HCT116 (cell line): ENCODE results near the gene COTL1. TPM values are rescaled to one million over a fixed set of nuclear protein-coding genes. Genes with fewer than 3 reads are reported as not detected.

ENCODE experiments used
- ATAC-seq: fragments of 200-7000 bp; cut with Tn5 transposase; 2 replicates; pipeline ENCODE4 v1.9.1; 2020; ENCODE audit warnings: mild to moderate bottlenecking, moderate library complexity
- BruUV-seq: library from RNA; stranded (reverse); fragments of 400-500 nt; replicated peaks from 2 replicates; lab custom pipeline; 2021; lab: Mats Ljungman, UMichigan
- CTCF ChIA-PET: fragments of 300-600 bp; sonication (Branson Sonifier 250); formaldehyde crosslinking; loops from one replicate; lab custom pipeline; 2021; ENCODE audit warnings: antibody characterized with exemption; lab: Charles Lee
- POLR2A ChIA-PET: fragments of 300-600, 350-600 bp; sonication (Branson Sonifier 250); formaldehyde crosslinking; loops from one replicate; lab custom pipeline; 2021; ENCODE audit warnings: antibody characterized with exemption; lab: Charles Lee
- RAD21 ChIA-PET, 2 experiments: fragments of 300-600 bp; sonication (Branson Sonifier 250); formaldehyde crosslinking; loops; one replicate each; lab custom pipeline; 2023; ENCODE audit warnings: low total read pairs in 2 of 2; ENCODE audit not compliant: uncharacterized antibody in 2 of 2, unreplicated experiment in 2 of 2, low non-redundant PET in 1 of 2; lab: Charles Lee
- DNase-seq: peaks from one replicate; pipeline ENCODE4 v3.0.0-alpha.2; 2010; ENCODE audit warnings: low read depth, low spot score
- H2AFZ ChIP-seq: fragments of 200-600 bp; shearing (Covaris generic), sonication (generic); 2 replicates; pipeline ENCODE4 v1.6.1; 2017; ENCODE audit warnings: low read depth, mixed run types, mixed read lengths, antibody characterized with exemption, low read length; ENCODE audit not compliant: poor library complexity, severe bottlenecking
- H3K27ac ChIP-seq: 2 replicates; pipeline ENCODE4 v1.5.1; 2012; ENCODE audit warnings: low read depth, low read length
- H3K27me3 ChIP-seq: fragments of 200-600 bp; sonication (generic); 2 replicates; pipeline ENCODE4 v1.6.1; 2016; ENCODE audit warnings: mixed run types, low read length, mixed read lengths; ENCODE audit not compliant: insufficient read depth
- H3K36me3 ChIP-seq, 2 experiments: fragments of 200-500 bp in 1 of 2; fragments of 200-600 bp in 1 of 2; sonication (Bioruptor generic) in 1 of 2; sonication (generic) in 1 of 2; 2 replicates each; pipeline versions ENCODE4 v1.5.1 to v1.6.1; 2014 to 2016; ENCODE audit warnings: low read length in 2 of 2, inconsistent platforms in 1 of 2, mixed read lengths in 1 of 2, mixed run types in 1 of 2; ENCODE audit not compliant: insufficient read depth in 2 of 2, control insufficient read depth in 1 of 2
- H3K4me1 ChIP-seq, 2 experiments: fragments of 200-600 bp in 1 of 2; sonication (generic) in 1 of 2; 2 replicates each; pipeline versions ENCODE4 v1.5.1 to v1.6.1; 2012 to 2017; ENCODE audit warnings: low read length in 2 of 2, inconsistent platforms in 1 of 2, mild to moderate bottlenecking in 1 of 2, mixed read lengths in 1 of 2, mixed run types in 1 of 2, moderate library complexity in 1 of 2; ENCODE audit not compliant: insufficient read depth in 2 of 2, control insufficient read depth in 1 of 2
- H3K4me2 ChIP-seq: fragments of 200-600 bp; sonication (generic); 2 replicates; pipeline ENCODE4 v1.6.1; 2017; ENCODE audit warnings: mixed run types, low read length, mixed read lengths
- H3K4me3 ChIP-seq, 2 experiments: fragments of 200-600 bp in 1 of 2; sonication (generic) in 1 of 2; replicated peaks in 1 of 2; 2 replicates each; pipeline ENCODE4 v1.5.1; 2011 to 2016; ENCODE audit warnings: low read length in 2 of 2, control low read depth in 1 of 2, low read depth in 1 of 2, mild to moderate bottlenecking in 1 of 2, mixed read lengths in 1 of 2, mixed run types in 1 of 2
- H3K79me2 ChIP-seq: fragments of 200-600 bp; sonication (generic); 2 replicates; pipeline ENCODE4 v1.6.1; 2017; ENCODE audit warnings: mild to moderate bottlenecking, mixed run types, low read length, moderate library complexity, mixed read lengths; ENCODE audit not compliant: insufficient read depth
- H3K9ac ChIP-seq: fragments of 200-600 bp; sonication (generic); 2 replicates; pipeline ENCODE4 v1.6.1; 2016; ENCODE audit warnings: low read length, mixed read lengths
- H3K9me2 ChIP-seq: fragments of 200-600 bp; sonication (generic), shearing (Covaris generic); 2 replicates; pipeline ENCODE4 v1.6.1; 2017; ENCODE audit warnings: mixed run types, mild to moderate bottlenecking, moderate library complexity; ENCODE audit not compliant: insufficient read depth
- H3K9me3 ChIP-seq, 2 experiments: fragments of 200-500 bp in 1 of 2; fragments of 200-600 bp in 1 of 2; sonication (Bioruptor generic) in 1 of 2; sonication (generic) in 1 of 2; 2 replicates each; pipeline ENCODE4 v1.6.1; 2014 to 2017; ENCODE audit warnings: low read length in 2 of 2, mixed read lengths in 2 of 2, inconsistent platforms in 1 of 2, low read depth in 1 of 2, mild to moderate bottlenecking in 1 of 2, mixed run types in 1 of 2, moderate library complexity in 1 of 2; ENCODE audit not compliant: control insufficient read depth in 1 of 2, insufficient read depth in 1 of 2
- H4K20me1 ChIP-seq: fragments of 200-600 bp; sonication (generic), shearing (Covaris generic); 2 replicates; pipeline ENCODE4 v1.6.1; 2017; ENCODE audit warnings: mixed run types, mild to moderate bottlenecking, moderate library complexity; ENCODE audit not compliant: insufficient read depth
- CEBPB ChIP-seq: IDR thresholded peaks from 2 replicates; pipeline ENCODE4 v1.6.1; 2012; ENCODE audit warnings: low read depth
- ELF1 ChIP-seq: IDR thresholded peaks from 2 replicates; pipeline ENCODE4 v1.6.1; 2012; ENCODE audit warnings: low read depth, borderline replicate concordance
- EZH2 ChIP-seq: fragments of 200-600 bp; sonication (generic); IDR thresholded peaks from 2 replicates; pipeline ENCODE4 v1.6.1; 2017; ENCODE audit warnings: antibody characterized with exemption, mixed run types
- JUND ChIP-seq: IDR thresholded peaks from 2 replicates; pipeline ENCODE4 v1.6.1; 2012
- POLR2AphosphoS5 ChIP-seq: IDR thresholded peaks from 2 replicates; pipeline ENCODE4 v1.6.1; 2011; ENCODE audit warnings: mild to moderate bottlenecking, low read depth, low read length, moderate library complexity
- SIN3A ChIP-seq: IDR thresholded peaks from 2 replicates; pipeline ENCODE4 v1.6.1; 2012; ENCODE audit warnings: low read depth
- YY1 ChIP-seq: IDR thresholded peaks from 2 replicates; pipeline ENCODE4 v1.6.1; 2011; ENCODE audit warnings: low read length, low read depth, moderate library complexity, mild to moderate bottlenecking; ENCODE audit not compliant: insufficient replicate concordance; ENCODE audit errors: extremely low read depth
- ZFX ChIP-seq: fragments of 450-650 bp; IDR thresholded peaks from 2 replicates; pipeline ENCODE4 v1.6.1; 2017
- ZNF274 ChIP-seq: fragments of 200-500 bp; sonication (Bioruptor generic); IDR thresholded peaks from 2 replicates; pipeline ENCODE4 v1.6.1; 2014; ENCODE audit warnings: mild to moderate bottlenecking, low read depth, low read length, inconsistent platforms
- intact Hi-C: fragments of 100-400 bp; cut with micrococcal nuclease; formaldehyde crosslinking; loops from 2 replicates; pipeline ENCODE4 v1.10.0; 2022
- total RNA-seq: library from RNA; stranded (reverse); gene quantifications from one replicate; pipeline ENCODE4 v1.2.1, GENCODE V29; 2021; ENCODE audit not compliant: unreplicated experiment
- TF ChIP-seq, protein P1 (sequence below), 3 experiments: fragments of 200-600 bp in 1 of 3; sonication (generic) in 1 of 3; IDR thresholded peaks in 2 of 3; conservative IDR thresholded peaks in 1 of 3; 2 replicates each; pipeline ENCODE4 v1.5.1; 2012 to 2017; ENCODE audit warnings: low read depth in 2 of 3, low read length in 2 of 3, antibody characterized with exemption in 1 of 3, borderline replicate concordance in 1 of 3, control low read depth in 1 of 3, mild to moderate bottlenecking in 1 of 3, mixed read lengths in 1 of 3, mixed run types in 1 of 3, moderate library complexity in 1 of 3; ENCODE audit not compliant: insufficient read depth in 1 of 3
- TF ChIP-seq, protein P2 (sequence below): IDR thresholded peaks from 2 replicates; pipeline ENCODE4 v1.6.1; 2012

COTL1 gene
- total RNA-seq, 1 experiment from 2014 or later = 276 TPM

DNA sequence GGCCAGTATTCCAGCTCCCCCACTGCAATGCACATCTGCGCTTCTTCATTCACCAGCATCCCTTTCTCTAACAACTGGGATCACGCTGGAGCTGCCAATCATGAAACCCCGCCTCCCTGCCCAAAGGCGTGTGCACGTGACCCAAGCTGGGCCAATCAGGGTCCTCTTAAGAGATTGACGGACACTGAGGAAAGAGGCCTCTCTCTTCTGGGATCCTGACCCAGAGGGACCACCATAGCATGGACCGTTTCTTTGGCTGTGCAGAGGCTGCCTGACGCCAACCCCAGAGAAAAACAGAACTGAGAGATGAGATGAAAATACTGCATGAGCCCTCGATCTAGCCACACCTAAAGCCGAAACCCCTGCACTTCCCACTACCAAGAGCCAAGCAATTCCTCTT, 32.0 kb downstream of the COTL1 start:
- CTCF ChIA-PET = interaction anchor here (0.6 kb wide), 1 partner anchor 12 kb away, joined by 4 read pairs; no protein-coding TSS in a partner anchor
- DNase-seq = peak; percentile 27
- peak; percentile 95 for ATAC-seq

DNA sequence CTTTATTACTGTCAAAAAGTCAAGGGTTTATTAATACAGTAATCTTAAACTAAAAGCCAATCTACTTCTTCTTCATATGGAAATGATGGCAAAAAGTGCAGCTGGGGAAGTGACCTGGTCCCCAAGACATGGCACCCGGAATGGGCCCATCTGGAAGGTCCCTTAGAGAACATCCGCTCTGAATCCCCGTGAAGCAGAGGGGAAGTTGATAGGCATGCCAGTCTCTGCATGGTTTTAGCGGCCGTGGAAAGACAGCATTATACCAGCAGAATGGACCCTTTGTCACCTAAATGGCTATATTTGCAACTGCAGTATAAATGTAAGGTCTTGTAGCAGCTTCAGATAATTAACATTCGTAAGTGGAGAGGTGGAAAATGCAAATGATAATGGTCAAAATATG, 32.4 kb downstream of the COTL1 start:
- POLR2A ChIA-PET = no interaction called here
- CTCF ChIA-PET = interaction anchor here (0.6 kb wide), 1 partner anchor 13 kb away, joined by 4 read pairs; no protein-coding TSS in a partner anchor
- Histone ChIP-seq H3K79me2 (peaks cover 42% of the 10 kb centered on the region; the same call in 1 of the 2 replicates), H3K27ac (no peak overlapping the region), H3K9me3 (no peaks in the 10 kb centered on the region), H3K4me1 (no peaks in the 10 kb centered on the region), H3K4me2 (no peak overlapping the region), H4K20me1 (peaks cover 10% of the 10 kb centered on the region; the same call in 1 of the 2 replicates), H3K36me3 (peaks cover 2 to 20% of the 10 kb centered on the region in 2 experiments; a peak in 1 of 4 replicates), H3K9ac (no peak overlapping the region), H3K9me2 (no peaks in the 10 kb centered on the region), H3K27me3 (no peaks in the 10 kb centered on the region), H2AFZ (no peak overlapping the region), H3K4me3 (no peak overlapping the region)
- RAD21 ChIA-PET = no interaction called here
- BruUV-seq = no TSS peak
- ATAC-seq (no peak), DNase-seq (no peak)
- intact Hi-C loops = no loop called here
- TF ChIP-seq YY1 (no peak), CEBPB (no peak), ZFX (no peak), SIN3A (no peak), POLR2AphosphoS5 (no peak), JUND (no peak), ELF1 (no peak)
- TF ChIP-seq, protein P1, sequence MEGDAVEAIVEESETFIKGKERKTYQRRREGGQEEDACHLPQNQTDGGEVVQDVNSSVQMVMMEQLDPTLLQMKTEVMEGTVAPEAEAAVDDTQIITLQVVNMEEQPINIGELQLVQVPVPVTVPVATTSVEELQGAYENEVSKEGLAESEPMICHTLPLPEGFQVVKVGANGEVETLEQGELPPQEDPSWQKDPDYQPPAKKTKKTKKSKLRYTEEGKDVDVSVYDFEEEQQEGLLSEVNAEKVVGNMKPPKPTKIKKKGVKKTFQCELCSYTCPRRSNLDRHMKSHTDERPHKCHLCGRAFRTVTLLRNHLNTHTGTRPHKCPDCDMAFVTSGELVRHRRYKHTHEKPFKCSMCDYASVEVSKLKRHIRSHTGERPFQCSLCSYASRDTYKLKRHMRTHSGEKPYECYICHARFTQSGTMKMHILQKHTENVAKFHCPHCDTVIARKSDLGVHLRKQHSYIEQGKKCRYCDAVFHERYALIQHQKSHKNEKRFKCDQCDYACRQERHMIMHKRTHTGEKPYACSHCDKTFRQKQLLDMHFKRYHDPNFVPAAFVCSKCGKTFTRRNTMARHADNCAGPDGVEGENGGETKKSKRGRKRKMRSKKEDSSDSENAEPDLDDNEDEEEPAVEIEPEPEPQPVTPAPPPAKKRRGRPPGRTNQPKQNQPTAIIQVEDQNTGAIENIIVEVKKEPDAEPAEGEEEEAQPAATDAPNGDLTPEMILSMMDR (IDR thresholded peaks at IDR 0.05 in 2 of 3, conservative IDR thresholded peaks at IDR 0.05 in 1 of 3; ENCODE audit: borderline replicate concordance in 1 of 3, insufficient read depth in 1 of 3, low read depth in 2 of 3, low read length in 2 of 3) = no peak
- TF ChIP-seq, protein P2, sequence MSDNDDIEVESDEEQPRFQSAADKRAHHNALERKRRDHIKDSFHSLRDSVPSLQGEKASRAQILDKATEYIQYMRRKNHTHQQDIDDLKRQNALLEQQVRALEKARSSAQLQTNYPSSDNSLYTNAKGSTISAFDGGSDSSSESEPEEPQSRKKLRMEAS = no peak

More for the DNA sequence above, 32.0 kb downstream of the COTL1 start:
- Histone ChIP-seq H3K36me3 (peaks cover 2 to 20% of the 10 kb centered on the region in 2 experiments; a peak in 1 of 4 replicates), H3K4me1 (no peaks in the 10 kb centered on the region), H3K27ac (no peak overlapping the region), H3K4me3 (no peak overlapping the region), H3K9me3 (no peaks in the 10 kb centered on the region), H3K27me3 (no peaks in the 10 kb centered on the region), H3K9ac (no peak overlapping the region), H3K9me2 (no peaks in the 10 kb centered on the region), H3K4me2 (no peak overlapping the region), H3K79me2 (peaks cover 43% of the 10 kb centered on the region; the same call in 1 of the 2 replicates), H2AFZ (no peak overlapping the region), H4K20me1 (peaks cover 10% of the 10 kb centered on the region; the same call in 1 of the 2 replicates)
- RAD21 ChIA-PET = no interaction called here
- TF ChIP-seq, protein P1 (IDR thresholded peaks at IDR 0.05 in 2 of 3, conservative IDR thresholded peaks at IDR 0.05 in 1 of 3; ENCODE audit: borderline replicate concordance in 1 of 3, insufficient read depth in 1 of 3, low read depth in 2 of 3, low read length in 2 of 3) = no peak
- no peak for TF ChIP-seq ZNF274
- no peak for TF ChIP-seq CEBPB
- no peak for TF ChIP-seq EZH2
- TF ChIP-seq SIN3A = no peak
- TF ChIP-seq ZFX = no peak
- POLR2A ChIA-PET = no interaction called here
- BruUV-seq = no TSS peak
- intact Hi-C loops = no loop called here
